ENCODE results near the gene PLA2G4A. TPM values are rescaled to one million over a fixed set of nuclear protein-coding genes. Genes with fewer than 3 reads are reported as not detected.

PLA2G4A gene
- total RNA-seq, 4 donors from 2014 or later = 11.0 to 13.8 (median 11.6) TPM

DNA sequence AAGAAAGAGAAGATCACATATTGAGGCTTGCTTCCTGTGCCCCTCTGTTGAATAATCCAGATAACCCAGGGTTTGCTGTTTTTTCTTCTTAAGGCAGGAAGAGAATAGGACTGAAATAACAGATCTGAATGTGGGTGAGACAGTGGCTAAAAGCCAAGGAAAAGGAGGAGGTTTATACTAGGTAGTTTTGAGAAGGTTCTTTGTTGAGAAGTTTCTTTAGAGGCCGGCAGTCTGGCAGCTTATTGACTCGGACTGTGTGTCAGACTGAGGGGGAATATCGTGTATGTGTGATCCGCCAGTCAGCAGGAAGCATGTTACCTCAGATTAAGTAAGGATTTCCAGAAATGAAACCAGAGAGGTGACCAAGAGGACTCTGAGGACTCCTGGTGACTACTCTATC lies 119.8 kb downstream of the PLA2G4A start:
- Histone ChIP-seq H3K9me3 (no peaks in the 10 kb centered on the region), H3K4me1 (no peaks in the 10 kb centered on the region), H3K4me3 (no peak overlapping the region), H3K36me3 (peaks cover 7% of the 10 kb centered on the region), H3K27me3 (no peaks in the 10 kb centered on the region), H3K27ac (no peak overlapping the region)
- DNase-seq (ENCODE audit: low spot score in 2 of 2) = no peak
- no peak for TF ChIP-seq POLR2A (IDR thresholded peaks at IDR 0.05)
- TF ChIP-seq, protein P1, sequence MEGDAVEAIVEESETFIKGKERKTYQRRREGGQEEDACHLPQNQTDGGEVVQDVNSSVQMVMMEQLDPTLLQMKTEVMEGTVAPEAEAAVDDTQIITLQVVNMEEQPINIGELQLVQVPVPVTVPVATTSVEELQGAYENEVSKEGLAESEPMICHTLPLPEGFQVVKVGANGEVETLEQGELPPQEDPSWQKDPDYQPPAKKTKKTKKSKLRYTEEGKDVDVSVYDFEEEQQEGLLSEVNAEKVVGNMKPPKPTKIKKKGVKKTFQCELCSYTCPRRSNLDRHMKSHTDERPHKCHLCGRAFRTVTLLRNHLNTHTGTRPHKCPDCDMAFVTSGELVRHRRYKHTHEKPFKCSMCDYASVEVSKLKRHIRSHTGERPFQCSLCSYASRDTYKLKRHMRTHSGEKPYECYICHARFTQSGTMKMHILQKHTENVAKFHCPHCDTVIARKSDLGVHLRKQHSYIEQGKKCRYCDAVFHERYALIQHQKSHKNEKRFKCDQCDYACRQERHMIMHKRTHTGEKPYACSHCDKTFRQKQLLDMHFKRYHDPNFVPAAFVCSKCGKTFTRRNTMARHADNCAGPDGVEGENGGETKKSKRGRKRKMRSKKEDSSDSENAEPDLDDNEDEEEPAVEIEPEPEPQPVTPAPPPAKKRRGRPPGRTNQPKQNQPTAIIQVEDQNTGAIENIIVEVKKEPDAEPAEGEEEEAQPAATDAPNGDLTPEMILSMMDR (IDR thresholded peaks at IDR 0.05) = no peak
- TF ChIP-seq EP300 (IDR thresholded peaks at IDR 0.05) = no peak
- TF ChIP-seq POLR2AphosphoS5 (IDR thresholded peaks at IDR 0.05) = no peak
- 83% methylated on average over 4 of the region's 4 CpGs for WGBS

DNA sequence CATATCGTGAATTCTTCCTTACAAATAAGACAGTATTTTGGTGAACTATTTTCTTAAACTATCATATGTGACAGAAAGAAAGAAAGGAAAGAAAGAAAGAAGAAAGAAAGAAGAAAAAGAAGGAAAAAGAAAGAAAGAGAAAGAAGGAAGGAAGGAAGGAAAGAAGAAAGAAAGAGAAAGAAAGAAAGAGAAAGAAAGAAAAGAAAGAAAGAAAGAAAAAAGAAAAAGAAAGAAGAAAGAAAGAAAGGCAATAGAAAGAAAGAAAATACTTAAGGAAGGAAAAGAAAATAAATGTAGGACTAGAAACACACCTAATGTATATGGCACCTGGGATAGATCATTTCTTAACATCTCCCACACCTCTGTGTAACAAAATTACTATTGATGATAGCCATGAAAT lies 120.4 kb downstream of the PLA2G4A start:
- Histone ChIP-seq H3K4me3 (no peak overlapping the region), H3K9me3 (no peaks in the 10 kb centered on the region), H3K36me3 (peaks cover 7% of the 10 kb centered on the region), H3K27ac (no peak overlapping the region), H3K4me1 (no peaks in the 10 kb centered on the region), H3K27me3 (no peaks in the 10 kb centered on the region)
- WGBS = 0% methylated on average over 1 of the region's 1 CpG
- TF ChIP-seq, protein P1 (IDR thresholded peaks at IDR 0.05) = no peak
- TF ChIP-seq POLR2AphosphoS5 (IDR thresholded peaks at IDR 0.05) (no peak), POLR2A (IDR thresholded peaks at IDR 0.05) (no peak), EP300 (IDR thresholded peaks at IDR 0.05) (no peak)
- no peak for DNase-seq (ENCODE audit: low spot score in 2 of 2)

DNA sequence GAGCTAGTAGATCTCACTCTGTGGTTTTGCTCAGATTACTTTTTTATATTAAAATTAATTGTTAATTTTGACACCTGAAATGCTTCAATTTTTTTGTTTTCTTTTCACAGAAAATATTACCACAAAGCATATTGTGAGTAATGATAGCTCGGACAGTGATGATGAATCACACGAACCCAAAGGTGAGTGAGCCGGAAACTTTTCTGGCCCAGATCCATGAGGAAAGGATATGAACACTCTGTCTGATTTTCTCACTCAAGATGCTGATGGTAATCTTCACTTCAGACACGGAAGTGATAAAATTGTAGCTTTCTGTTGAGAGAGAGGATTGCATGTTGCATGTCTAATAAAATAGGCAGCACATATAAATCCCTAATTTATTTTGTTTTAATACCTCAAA lies 121.8 kb downstream of the PLA2G4A start:
- 80% methylated on average over 4 of the region's 4 CpGs for WGBS
- TF ChIP-seq POLR2AphosphoS5 (IDR thresholded peaks at IDR 0.05) = no peak
- no peak for DNase-seq (ENCODE audit: low spot score in 2 of 2)
- Histone ChIP-seq H3K4me3 (no peak overlapping the region), H3K27ac (no peak overlapping the region), H3K4me1 (no peaks in the 10 kb centered on the region), H3K9me3 (no peaks in the 10 kb centered on the region), H3K27me3 (no peaks in the 10 kb centered on the region), H3K36me3 (peaks cover 7% of the 10 kb centered on the region)

DNA sequence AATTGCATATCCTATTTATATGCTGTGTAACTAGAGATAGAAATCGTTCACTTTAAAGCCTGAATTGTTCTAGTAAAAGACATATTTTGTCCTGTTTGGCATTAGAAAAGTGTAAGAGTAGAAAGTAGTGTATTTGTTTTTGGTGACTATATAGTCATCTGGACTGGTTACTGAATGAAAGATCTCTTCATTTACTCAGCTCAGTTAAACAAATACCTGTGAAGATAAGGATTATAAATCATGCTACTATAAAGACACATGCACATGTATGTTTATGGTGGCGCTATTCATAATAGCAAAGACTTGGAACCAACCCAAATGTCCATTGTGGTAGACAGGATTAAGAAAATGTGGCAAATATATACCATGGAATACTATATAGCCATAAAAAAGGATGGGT lies 125.1 kb downstream of the PLA2G4A start:
- no peaks in the 10 kb centered on the region for H3K27me3 ChIP-seq
- no peaks in the 10 kb centered on the region for H3K4me1 ChIP-seq
- DNase-seq (ENCODE audit: low spot score in 2 of 2) = no peak
- WGBS = 97% methylated on average over 2 of the region's 2 CpGs
- no peak overlapping the region for H3K27ac ChIP-seq
- peaks cover 15% of the 10 kb centered on the region for H3K36me3 ChIP-seq
- H3K9me3 ChIP-seq = no peaks in the 10 kb centered on the region
- H3K4me3 ChIP-seq = no peak overlapping the region
- TF ChIP-seq POLR2AphosphoS5 (IDR thresholded peaks at IDR 0.05) = no peak
- no peak for TF ChIP-seq POLR2A (IDR thresholded peaks at IDR 0.05)
- TF ChIP-seq, protein P1 (IDR thresholded peaks at IDR 0.05) = no peak
- TF ChIP-seq EP300 (IDR thresholded peaks at IDR 0.05) = no peak

DNA sequence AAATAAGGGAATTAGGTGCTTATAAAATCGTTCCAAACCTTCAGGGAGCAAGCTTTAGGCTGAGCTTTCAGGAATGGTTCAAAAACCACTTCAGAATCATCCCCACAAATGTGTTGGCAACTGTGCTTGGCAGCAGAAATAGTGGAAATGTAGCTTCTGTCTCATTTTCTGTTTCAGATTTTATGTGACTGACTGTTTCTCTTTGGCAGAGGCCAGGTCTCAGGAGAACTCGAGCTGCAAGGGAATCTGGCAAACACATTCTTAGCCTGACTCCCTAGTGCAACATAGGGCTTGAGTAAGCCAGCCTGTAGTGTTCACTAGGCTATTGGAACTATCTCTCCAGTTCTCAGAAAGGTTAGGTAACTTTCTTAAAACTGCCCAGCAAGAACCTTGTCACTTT lies 128.6 kb downstream of the PLA2G4A start:
- TF ChIP-seq POLR2A (IDR thresholded peaks at IDR 0.05) = no peak
- TF ChIP-seq, protein P1 (IDR thresholded peaks at IDR 0.05) = no peak
- no peak for TF ChIP-seq EP300 (IDR thresholded peaks at IDR 0.05)
- TF ChIP-seq POLR2AphosphoS5 (IDR thresholded peaks at IDR 0.05) = no peak
- Histone ChIP-seq H3K36me3 (peaks cover 11% of the 10 kb centered on the region), H3K9me3 (no peaks in the 10 kb centered on the region), H3K27me3 (no peaks in the 10 kb centered on the region), H3K4me1 (no peaks in the 10 kb centered on the region), H3K27ac (no peak overlapping the region), H3K4me3 (no peak overlapping the region)
- 16% methylated on average over 2 of the region's 2 CpGs for WGBS
- DNase-seq (ENCODE audit: low spot score in 2 of 2) = no peak

DNA sequence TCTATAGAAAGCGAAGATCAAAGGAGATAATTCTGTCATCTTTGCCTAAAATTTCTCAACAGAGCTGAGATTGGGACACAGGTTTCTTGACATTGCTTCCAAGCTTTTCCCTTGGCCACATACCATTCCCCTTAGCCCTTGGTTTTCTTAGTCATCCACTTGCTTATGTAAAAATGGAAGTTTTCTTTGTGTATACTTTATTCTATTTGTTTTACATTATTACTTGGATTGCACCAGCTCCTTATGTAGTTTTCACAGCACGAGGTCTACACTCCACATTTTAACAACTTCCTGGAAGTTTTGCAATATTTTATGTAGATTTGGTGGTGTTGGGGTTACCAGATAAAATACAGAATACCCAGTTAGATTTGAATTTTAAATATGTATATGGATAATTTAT lies 129.8 kb downstream of the PLA2G4A start:
- WGBS = 87% methylated on average over 2 of the region's 2 CpGs
- Histone ChIP-seq H3K27ac (no peak overlapping the region), H3K4me1 (no peaks in the 10 kb centered on the region), H3K4me3 (no peak overlapping the region), H3K9me3 (no peaks in the 10 kb centered on the region), H3K36me3 (peaks cover 11% of the 10 kb centered on the region), H3K27me3 (no peaks in the 10 kb centered on the region)
- no peak for DNase-seq (ENCODE audit: low spot score in 2 of 2)
- TF ChIP-seq, protein P1 (IDR thresholded peaks at IDR 0.05) = no peak
- TF ChIP-seq POLR2AphosphoS5 (IDR thresholded peaks at IDR 0.05) (no peak), POLR2A (IDR thresholded peaks at IDR 0.05) (no peak), EP300 (IDR thresholded peaks at IDR 0.05) (no peak)

All from suprapubic skin (tissue), 4 donors.